NCI-H748 (cell line): Measurements from ENCODE around the gene RSPH1.
A peak's percentile ranks its signal among the peaks of the same experiment; 100 is the strongest.

ENCODE experiments used
- DNase-seq: peaks from one replicate; lab custom pipeline; 2025; ENCODE audit not compliant: unreplicated experiment; lab: John Stamatoyannopoulos, UW

Gene RSPH1

DNA sequence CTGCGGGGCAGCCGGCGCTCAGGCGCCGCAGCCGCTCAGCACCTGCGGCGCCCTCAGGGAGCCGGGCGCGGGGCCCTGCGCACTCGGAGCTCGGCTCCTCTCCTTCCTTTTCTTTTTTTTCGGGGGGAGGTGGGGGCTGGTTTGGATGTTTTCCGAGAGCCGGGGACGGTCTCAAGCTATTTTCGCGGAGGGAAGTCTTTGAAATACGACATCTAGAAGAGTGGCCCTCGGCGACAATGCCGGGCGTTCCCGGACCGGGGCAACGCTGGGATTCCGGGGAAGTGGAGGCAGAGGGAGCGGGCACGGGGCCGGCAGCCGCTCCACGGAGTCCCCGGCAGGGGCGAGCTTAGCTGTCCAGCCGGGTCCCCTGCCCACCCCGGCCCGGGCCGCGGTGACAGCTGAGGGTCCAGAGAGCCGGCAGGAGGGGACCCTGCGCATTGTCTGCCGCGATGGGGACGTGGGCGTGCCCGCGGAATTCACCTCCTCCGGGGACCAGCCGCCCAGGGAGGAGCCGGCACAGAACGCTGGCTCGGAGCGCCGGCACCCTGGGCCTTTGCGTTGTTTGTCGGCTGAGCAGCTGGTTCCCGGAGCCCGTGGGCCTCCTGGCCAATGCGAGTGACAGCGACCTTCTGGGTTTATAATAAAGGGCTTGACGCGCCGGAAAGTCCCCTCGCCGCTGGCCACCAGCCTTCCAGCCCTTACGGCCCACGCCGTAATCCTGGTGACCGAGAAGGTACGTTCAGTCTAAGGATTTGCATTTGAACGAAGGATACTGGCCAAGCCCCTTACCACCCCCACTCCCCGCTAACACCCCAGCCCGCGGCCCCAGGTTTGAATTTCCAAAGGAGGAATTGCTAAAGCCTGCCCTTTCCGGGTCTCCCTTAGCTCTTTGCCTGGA is 18.2 kb upstream of the RSPH1 start:
- peak; percentile 69 for DNase-seq

DNA sequence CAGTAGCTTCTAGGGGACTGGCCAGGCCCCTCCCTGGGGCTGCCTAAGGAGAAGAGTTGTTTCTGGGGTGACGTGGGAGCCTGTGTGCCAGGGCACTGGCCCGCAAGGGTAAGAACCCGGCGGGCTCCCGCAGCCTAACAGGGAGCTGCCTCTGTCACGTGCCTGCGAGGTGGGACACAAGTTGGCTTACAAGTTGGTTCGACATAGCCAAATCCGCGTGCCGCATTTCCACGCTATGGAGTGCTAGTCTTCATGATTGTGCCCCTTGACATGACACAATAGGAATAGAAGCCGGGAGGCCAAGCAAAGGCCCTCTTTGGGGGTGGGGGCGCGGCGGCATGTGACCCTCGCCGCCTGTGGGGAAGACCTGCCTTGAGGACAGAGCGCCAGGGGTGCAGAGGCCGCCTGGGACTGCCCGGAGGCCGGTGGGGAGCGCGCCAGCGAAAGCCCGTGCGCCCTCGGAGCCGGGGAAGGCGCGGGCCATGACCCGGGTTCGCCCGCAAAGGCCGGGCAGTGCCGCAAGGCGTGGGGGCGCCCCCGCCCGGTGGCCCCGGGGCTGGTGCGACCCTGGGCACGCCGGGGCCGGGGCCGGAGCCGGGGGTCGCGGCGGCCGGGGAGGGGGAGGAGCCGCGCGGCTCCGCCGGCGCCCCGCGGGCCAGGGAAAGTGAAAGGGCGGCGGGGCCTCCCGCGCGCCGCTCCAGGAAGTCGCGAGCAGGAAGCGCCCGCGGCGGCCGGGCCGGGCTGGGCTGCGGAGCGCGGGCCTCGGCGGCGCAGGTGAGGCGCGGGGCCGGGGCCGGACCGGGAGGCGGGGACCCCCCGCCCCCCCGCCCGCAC is 17.3 kb upstream of the RSPH1 start, which contains the start of gene SLC37A1:
SLC37A1 (plus strand) TSS at position 702 of the 834 bp plus-strand sequence. CDS start 4,603 bp downstream, outside the sequence.
- DNase-seq: peak; percentile 53

DNA sequence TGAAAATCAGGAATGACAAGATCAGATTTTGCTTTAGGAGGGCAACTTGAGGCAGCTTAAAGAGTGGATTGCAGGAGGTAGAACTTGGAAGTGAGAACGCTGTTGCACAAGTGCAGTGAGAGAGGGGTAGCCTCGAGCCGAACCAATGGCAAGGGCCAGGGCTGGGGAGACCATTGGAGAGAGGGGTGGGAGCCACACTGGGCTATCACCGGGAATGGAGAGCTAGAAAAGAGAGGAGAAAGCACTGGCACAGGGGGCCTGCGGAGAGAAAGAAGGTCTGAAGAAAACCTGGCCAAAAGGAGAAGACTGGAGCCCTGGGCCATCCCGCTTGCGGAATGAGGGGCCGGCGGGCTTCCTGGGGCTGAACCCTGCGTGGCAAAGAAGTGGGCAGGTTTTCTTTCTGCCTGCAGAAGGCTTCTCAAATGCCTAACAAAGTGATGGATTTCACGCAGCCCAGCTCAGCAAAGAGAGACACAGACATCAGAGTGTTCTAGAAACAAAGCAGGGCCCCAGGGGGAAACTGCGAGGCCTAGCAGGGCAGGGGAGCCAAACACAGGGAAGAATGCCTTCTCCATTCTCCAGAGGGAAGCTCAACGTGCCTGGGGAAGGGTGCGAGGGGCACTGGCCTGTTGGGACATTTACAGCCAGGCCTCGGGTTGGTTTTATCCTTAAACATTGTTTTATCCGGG is 16.5 kb upstream of the RSPH1 start:
- DNase-seq: no peak

DNA sequence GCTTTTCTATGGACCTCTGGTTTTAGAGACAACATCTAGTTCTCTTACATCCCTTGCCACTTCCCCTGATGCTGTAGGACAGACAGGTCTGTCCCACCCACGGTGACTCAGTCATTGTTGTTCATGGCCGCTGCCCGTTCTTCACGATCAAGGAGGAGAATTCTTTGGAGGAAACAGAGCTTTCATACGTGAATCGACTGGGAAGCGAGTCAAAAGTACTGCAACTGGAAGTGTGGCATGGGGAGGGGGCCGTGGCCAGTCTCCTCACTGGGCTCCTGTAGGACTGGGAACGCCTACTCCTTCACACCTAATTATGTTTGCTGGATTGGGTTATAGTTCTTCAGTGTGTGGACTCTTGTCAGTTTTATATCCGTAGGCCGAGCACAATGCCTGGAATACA is 13.2 kb upstream of the RSPH1 start:
- DNase-seq: no peak

DNA sequence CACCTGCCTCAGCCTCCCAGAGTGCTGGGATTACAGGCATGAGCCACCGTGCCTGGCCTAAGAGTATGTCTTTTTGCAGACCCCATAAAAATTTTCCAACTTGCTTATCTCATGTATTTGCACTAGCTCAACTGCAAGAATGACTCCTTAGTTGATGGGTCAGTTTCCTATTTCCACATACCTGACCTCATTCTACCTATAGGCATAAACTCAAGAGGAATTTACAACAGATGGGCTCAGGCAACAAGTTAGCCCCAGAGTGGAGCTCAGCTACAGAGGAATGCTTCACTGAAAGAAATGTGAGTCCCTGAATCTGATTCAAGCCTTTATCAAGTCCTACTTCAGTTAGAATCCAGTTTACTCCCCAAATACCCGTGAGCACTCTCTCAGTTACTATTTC is 12.3 kb upstream of the RSPH1 start:
- no peak for DNase-seq

GRCh38 chr21:42507418-42507817 is 11.4 kb upstream of the RSPH1 start:
- DNase-seq: no peak

DNA sequence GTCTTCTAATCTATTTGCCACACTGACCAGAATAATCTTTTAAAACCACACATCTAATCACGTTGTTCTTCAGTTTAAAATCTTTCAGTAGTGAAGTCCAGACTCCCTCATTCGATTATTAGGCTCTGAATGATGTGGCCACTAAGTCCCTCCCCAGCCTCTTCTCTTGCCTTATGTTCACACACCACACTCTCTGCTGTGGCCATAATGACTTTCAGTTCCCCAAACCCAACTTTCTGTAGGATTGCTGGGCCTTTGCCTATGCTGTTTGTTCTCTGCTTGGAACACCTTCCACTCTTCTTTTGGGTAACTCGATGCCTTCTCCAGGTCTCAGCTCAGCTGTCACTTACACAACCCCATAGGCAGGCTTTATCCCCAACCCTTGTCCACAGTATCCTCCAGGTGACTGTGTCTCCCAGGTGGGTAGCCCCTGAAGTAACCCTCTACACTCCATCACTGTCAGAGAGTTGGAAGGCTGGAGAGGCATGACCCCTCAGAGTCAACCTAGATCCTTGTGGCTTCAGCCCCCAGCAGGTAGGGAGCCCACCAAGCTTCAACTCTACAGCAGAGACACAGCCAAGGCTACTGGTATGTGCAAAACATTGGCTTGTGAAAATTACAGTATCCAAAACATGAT is 9.2 kb upstream of the RSPH1 start:
- DNase-seq: no peak

- no peak for DNase-seq
Observed at GRCh38 chr21:42503711-42504110, 7.7 kb upstream of the RSPH1 start.

- no peak for DNase-seq
Observed at GRCh38 chr21:42500736-42501135, 4.7 kb upstream of the RSPH1 start.

DNA sequence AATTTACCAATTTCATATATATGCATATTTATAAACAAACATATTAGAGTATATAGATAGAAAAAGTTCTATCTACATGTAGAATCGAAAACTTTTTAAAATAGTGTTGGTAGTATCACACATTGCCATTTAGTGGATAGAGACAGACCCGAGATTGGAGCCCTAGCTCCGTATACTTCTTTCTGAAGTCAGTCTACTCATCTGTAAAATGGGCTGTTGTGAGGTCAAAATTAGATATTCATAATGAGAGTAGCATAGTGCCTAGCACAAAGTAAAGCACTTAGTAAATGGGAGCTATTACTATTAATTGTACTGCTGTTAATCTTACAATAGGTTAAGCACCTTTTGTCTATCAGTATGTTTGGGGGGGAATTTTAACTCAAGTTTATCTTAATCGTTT is 4.2 kb upstream of the RSPH1 start:
- no peak for DNase-seq

DNA sequence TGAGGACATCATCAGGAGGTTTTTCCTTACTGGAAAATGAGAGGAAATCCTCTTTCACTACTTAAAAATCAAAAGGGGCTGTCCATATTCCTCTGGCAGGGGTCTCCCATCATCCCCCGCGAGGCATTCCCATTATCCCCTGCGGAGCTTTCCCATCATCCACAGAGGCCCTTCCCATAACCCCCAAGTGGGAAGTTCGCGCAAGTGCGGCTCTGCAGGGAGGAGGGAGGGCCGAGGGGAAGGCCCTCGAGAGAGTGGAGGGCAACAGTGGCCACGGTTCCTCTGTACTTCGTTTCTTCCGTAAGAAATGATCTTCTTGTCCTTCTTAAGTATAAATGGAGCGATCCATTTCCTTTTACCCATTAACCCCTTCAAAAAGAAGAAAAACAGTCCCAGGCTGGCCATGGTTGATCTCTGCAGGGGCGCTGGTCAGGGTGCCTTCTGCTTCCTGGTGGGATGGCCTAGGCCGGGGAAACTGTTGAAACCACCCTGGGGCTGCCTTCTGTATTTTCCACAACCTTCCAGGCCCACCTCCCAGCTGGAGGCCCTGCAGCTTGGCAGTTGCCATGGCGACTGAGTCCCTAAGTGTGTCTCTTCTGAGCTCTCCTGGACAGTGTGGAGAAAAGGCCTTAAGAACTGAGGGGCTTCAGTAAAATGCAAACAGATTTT is 3.6 kb upstream of the RSPH1 start:
- peak; percentile 57 for DNase-seq

GRCh38 chr21:42498012-42498411 is 2.0 kb upstream of the RSPH1 start:
- DNase-seq: no peak

DNA sequence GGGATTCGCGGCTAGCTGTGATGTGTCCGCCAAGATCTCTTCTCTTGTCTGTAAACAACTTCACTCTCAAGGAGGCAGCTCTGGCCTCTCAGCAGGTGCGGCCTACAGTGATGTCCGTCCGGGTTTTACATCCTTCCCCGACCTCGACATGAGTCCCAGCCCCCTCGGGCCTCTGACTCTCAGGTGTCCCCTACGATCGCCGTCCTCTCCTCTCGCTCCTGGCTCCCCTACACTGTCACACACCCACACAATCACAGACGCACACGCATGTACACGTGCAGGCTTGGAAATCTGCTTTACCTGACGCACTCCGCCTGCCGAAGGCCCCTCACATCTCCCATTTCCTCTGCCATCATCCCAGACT is 797 bp upstream of the RSPH1 start:
- peak; percentile 54 for DNase-seq

GRCh38 chr21:42495765-42496119 is 282 bp downstream of the RSPH1 start:
- DNase-seq: peak; percentile 88

DNA sequence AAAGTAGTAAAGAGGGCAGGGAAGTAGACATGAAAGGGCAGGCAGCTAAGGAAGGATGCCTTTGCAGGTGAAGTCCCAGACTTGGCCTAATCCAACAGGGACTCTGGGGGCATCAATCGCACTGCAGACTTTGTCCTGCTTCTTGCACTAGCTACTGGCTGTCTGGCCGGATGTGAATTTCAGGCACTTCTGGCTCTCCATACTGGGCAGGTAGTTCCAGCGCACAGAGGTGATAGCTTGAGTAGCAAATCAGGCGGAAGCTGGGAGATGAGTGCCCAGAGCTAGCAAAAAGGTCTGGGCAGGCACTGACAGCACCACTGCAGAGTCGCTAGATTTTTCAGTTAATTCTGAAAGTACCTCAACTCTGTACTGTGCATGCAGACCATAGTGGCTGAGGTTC is 997 bp downstream of the RSPH1 start:
- no peak for DNase-seq

DNA sequence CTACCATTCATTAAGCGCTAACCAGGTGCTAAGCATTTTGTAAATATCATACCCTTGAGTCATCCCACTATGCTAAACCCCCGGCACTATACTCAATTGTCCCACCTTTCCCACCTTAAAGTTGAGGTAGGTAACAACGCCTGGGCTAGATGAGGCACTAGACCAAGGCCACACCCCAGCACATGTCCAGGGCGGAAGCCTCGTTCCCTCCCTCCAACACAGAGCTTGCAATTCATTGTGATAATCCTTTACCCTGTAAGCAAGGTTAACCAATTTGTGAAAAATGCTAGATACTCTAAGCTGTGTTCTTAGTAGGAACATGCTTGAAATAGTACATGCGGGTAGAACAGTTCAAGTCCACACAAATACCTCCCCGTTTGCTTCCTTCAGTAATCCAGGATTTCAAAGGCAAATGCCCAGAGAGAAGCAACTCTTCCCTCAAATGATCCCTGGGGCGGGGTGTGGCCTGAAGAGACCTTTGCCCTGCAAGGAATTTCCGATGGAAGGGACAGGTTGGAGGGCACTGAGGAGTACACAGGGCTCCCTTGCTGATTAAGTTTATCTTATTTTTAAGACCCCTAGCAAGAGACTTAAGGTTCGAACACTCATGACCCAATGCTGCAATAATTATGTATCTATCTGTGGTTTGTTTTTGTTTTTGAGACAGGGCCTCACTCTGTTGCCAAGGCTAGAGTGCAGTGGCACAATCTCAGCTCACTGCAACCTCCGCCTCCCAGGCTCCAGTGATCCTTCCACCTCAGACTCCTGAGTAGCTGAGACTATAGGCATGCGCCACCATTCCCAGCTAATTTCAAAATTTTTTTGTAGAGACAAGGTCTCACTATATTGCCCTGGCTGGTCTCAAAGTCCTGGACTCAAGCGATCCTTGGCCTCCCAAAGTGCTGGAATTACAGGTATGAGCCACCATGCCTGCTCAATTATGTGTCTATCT is 2.6 kb downstream of the RSPH1 start:
- DNase-seq: no peak

DNA sequence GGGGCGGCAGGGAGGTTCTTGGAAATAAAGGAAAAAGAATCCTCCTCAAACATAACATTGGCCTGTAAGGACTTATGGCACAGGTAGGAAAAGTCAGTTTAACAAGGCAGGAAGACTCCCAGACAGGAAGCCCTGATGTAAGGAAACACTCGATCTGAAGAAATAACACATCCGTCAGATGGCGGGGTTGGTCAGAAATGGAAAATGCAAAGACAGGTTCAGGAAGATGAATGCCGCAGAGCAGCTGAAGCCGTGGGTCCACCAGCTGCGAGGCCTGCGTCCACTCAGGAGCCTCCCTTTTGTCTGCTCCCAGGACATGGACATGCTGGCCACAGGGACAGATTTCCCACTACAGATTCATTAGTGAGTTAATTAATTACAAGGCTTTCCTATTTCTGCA is 3.8 kb downstream of the RSPH1 start:
- no peak for DNase-seq

- no peak for DNase-seq
Observed at GRCh38 chr21:42491328-42491727, 4.7 kb downstream of the RSPH1 start.

GRCh38 chr21:42490720-42491119 is 5.3 kb downstream of the RSPH1 start:
- no peak for DNase-seq
